Endodermal cell (in vitro differentiated cells): ENCODE results near the gene SATB2. TPM values are rescaled to one million over a fixed set of nuclear protein-coding genes. Genes with fewer than 3 reads are reported as not detected.

Source experiments
- DNase-seq: peaks from one replicate; pipeline ENCODE4 v3.0.0-alpha.2; 2017
- H3K27ac ChIP-seq: 2 replicates; pipeline ENCODE4 v1.5.1; 2013; ENCODE audit warnings: mild to moderate bottlenecking, low read depth, low read length, moderate library complexity
- H3K27me3 ChIP-seq: 2 replicates; pipeline ENCODE4 v1.6.1; 2013; ENCODE audit warnings: mild to moderate bottlenecking, low read length, moderate library complexity; ENCODE audit not compliant: insufficient read depth, control insufficient read depth, poor library complexity, severe bottlenecking
- H3K36me3 ChIP-seq: 2 replicates; pipeline ENCODE4 v1.7.0; 2013; ENCODE audit warnings: mild to moderate bottlenecking, low read length, moderate library complexity; ENCODE audit not compliant: control insufficient read depth, insufficient read depth
- H3K4me1 ChIP-seq: one replicate; pipeline ENCODE4 v1.7.0; 2013; ENCODE audit warnings: low read length; ENCODE audit not compliant: control insufficient read depth, insufficient read depth
- H3K4me3 ChIP-seq: 2 replicates; pipeline ENCODE4 v1.5.1; 2013; ENCODE audit warnings: mild to moderate bottlenecking, low read length, moderate library complexity
- H3K9ac ChIP-seq: 2 replicates; pipeline ENCODE4 v1.6.1; 2013; ENCODE audit warnings: mild to moderate bottlenecking, low read length, moderate library complexity; ENCODE audit not compliant: poor library complexity, severe bottlenecking; ENCODE audit errors: extremely low read depth
- H3K9me3 ChIP-seq: 2 replicates; pipeline ENCODE4 v1.6.1; 2013; ENCODE audit warnings: mild to moderate bottlenecking, low read length, moderate library complexity; ENCODE audit not compliant: control insufficient read depth
- H3K27ac Mint-ChIP-seq: 2 replicates; pipeline ENCODE4 v1.8.0; 2020; ENCODE audit warnings: mixed read lengths
- H3K27me3 Mint-ChIP-seq: 2 replicates; pipeline ENCODE4 v1.8.0; 2021; ENCODE audit warnings: mild to moderate bottlenecking, mixed read lengths; ENCODE audit not compliant: insufficient read depth
- H3K36me3 Mint-ChIP-seq: 2 replicates; pipeline ENCODE4 v1.8.0; 2020; ENCODE audit warnings: low read depth, mixed read lengths
- H3K4me1 Mint-ChIP-seq: 2 replicates; pipeline ENCODE4 v1.8.0; 2020; ENCODE audit warnings: mixed read lengths
- H3K4me3 Mint-ChIP-seq: 2 replicates; pipeline ENCODE4 v1.8.0; 2020; ENCODE audit warnings: mild to moderate bottlenecking, moderate library complexity, mixed read lengths
- H3K9me3 Mint-ChIP-seq: 2 replicates; pipeline ENCODE4 v1.8.0; 2020; ENCODE audit warnings: mild to moderate bottlenecking, mixed read lengths
- CTCF ChIP-seq: fragments of 200-600 bp; sonication (generic); conservative IDR thresholded peaks from 2 replicates; pipeline ENCODE4 v1.5.0; 2021; ENCODE audit warnings: antibody characterized with exemption, mild to moderate bottlenecking
- WGBS, 2 experiments: methylation state at CpG; one replicate each; pipeline versions ENCODE4 v1.1.5 to v1.1.7; 2013; ENCODE audit warnings: missing lambda C conversion rate in 2 of 2, mixed read lengths in 1 of 2; ENCODE audit not compliant: insufficient coverage in 1 of 2, insufficient read length in 1 of 2; 5-methylcytosine and 5-hydroxymethylcytosine counted together
- total RNA-seq, 2 donors: library from RNA; stranded (reverse); fragmentation: NEBNext Ultra II Directional in 1 of 2; extraction: Animal tissue kit (Norgen Biotek cat#: 25700) in 1 of 2; gene quantifications; 2 replicates in 1 of 2; 3 replicates in 1 of 2; pipeline ENCODE4 v1.2.1, GENCODE V29; 2021

Gene SATB2
- total RNA-seq, 2 donors from 2014 or later: 2.4 to 3.0 TPM

DNA sequence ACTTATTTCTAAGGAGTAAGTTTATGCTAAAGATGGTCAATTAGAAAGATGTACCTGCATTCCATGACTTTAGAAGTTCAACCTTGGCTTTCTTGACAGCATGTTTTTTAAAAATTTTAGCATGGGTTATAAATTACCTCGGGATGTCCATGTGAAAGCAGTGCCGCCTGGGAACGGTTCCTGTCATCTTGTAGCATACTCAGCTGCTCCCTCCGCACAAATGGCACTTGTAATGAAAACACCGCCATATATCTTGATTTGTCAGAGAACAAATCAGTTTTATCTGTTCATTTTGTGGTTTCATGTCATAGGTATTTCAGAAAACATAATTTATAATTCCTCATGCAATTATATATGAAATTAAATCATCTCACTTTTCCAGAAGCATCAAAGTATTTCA lies 38.3 kb downstream of the SATB2 start:
- Mint-ChIP-seq H3K4me3 (no peak overlapping the region), H3K4me1 (peaks cover 15% of the 10 kb centered on the region), H3K9me3 (no peaks in the 10 kb centered on the region), H3K27me3 (peaks cover 55% of the 10 kb centered on the region), H3K36me3 (no peaks in the 10 kb centered on the region), H3K27ac (no peak overlapping the region)
- no peaks in the 10 kb centered on the region for H3K9me3 ChIP-seq
- 93 to 100% methylated on average over 4 to 5 of the region's 5 CpGs for WGBS, 2 experiments
- H3K36me3 ChIP-seq: no peaks in the 10 kb centered on the region
- peaks cover 30% of the 10 kb centered on the region for H3K27me3 ChIP-seq
- no peak overlapping the region for H3K27ac ChIP-seq
- no peak for DNase-seq
- H3K4me1 ChIP-seq: no peaks in the 10 kb centered on the region
- H3K4me3 ChIP-seq: no peak overlapping the region
- H3K9ac ChIP-seq: no peak overlapping the region
- TF ChIP-seq CTCF: no peak

DNA sequence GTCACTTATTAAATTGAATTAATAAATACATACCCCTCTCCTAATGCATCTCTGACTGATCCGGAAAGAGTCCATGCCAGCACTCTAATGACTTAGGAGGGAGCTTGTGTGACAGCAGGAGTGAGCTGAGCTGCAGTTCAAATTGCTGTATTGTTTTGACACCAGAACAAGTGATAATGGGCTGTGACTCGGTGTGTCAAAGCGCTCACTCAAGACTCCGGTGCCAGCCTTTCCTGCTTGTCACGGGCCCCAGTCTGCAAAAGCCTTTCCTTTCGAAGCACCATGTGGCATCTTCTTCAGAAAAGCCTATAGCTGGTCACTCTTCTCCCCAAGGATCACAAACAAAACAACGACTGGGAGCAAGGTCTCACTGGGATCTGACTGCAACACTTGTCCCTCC lies 43.3 kb downstream of the SATB2 start:
- Mint-ChIP-seq H3K9me3 (no peaks in the 10 kb centered on the region), H3K4me1 (peaks cover 33% of the 10 kb centered on the region), H3K27me3 (peaks cover 80% of the 10 kb centered on the region), H3K27ac (no peak overlapping the region), H3K4me3 (no peak overlapping the region), H3K36me3 (no peaks in the 10 kb centered on the region)
- H3K9ac ChIP-seq: no peak overlapping the region
- H3K27ac ChIP-seq: no peak overlapping the region
- H3K36me3 ChIP-seq: no peaks in the 10 kb centered on the region
- DNase-seq: peak; percentile 72
- WGBS, 2 experiments: 77 to 88% methylated on average over 6 to 7 of the region's 7 CpGs
- peaks cover 77% of the 10 kb centered on the region for H3K27me3 ChIP-seq
- no peak overlapping the region for H3K4me3 ChIP-seq
- no peak for TF ChIP-seq CTCF
- no peaks in the 10 kb centered on the region for H3K9me3 ChIP-seq
- H3K4me1 ChIP-seq: peaks cover 12% of the 10 kb centered on the region

GRCh38 chr2:199414001-199414400 lies 43.7 kb downstream of the SATB2 start:
- WGBS, 2 experiments: 80 to 88% methylated on average over 1 to 3 of the region's 3 CpGs
- Mint-ChIP-seq H3K27me3 (peaks cover 80% of the 10 kb centered on the region), H3K4me1 (peaks cover 33% of the 10 kb centered on the region), H3K27ac (no peak overlapping the region), H3K9me3 (no peaks in the 10 kb centered on the region), H3K36me3 (no peaks in the 10 kb centered on the region), H3K4me3 (no peak overlapping the region)
- no peak overlapping the region for H3K9ac ChIP-seq
- H3K4me1 ChIP-seq: peaks cover 12% of the 10 kb centered on the region
- no peak for TF ChIP-seq CTCF
- peaks cover 77% of the 10 kb centered on the region for H3K27me3 ChIP-seq
- no peaks in the 10 kb centered on the region for H3K9me3 ChIP-seq
- no peaks in the 10 kb centered on the region for H3K36me3 ChIP-seq
- H3K27ac ChIP-seq: no peak overlapping the region
- H3K4me3 ChIP-seq: no peak overlapping the region
- no peak for DNase-seq
